Measurements from ENCODE around the gene EPB41L4B. TPM values are rescaled to one million over a fixed set of nuclear protein-coding genes. Genes with fewer than 3 reads are reported as not detected.

EPB41L4B gene
- total RNA-seq, 1 experiment from 2014 or later, result 8.1 TPM

GRCh38 chr9:109176386-109176785 lies 144.5 kb downstream of the EPB41L4B start:
- Histone ChIP-seq H3K4me1 (ENCODE audit: control insufficient read depth in 1 of 2, insufficient read depth in 2 of 2, low read length in 2 of 2) (no peaks in the 10 kb centered on the region), H2AFZ (ENCODE audit: low read depth, low read length, poor library complexity, severe bottlenecking) (no peak overlapping the region), H3K9ac (ENCODE audit: low read length) (no peak overlapping the region), H3K27me3 (ENCODE audit: insufficient read depth, low read length) (no peaks in the 10 kb centered on the region), H3K9me2 (ENCODE audit: insufficient read depth) (no peaks in the 10 kb centered on the region), H3K9me3 (ENCODE audit: control insufficient read depth in 1 of 2, insufficient read depth in 1 of 2, low read depth in 1 of 2, low read length in 2 of 2) (no peaks in the 10 kb centered on the region), H3K36me3 (ENCODE audit: control insufficient read depth in 1 of 2, insufficient read depth in 2 of 2, low read length in 2 of 2) (no peaks in the 10 kb centered on the region), H3K4me3 (replicated peaks in 1 of 2; ENCODE audit: low read depth in 1 of 2, low read length in 2 of 2) (no peak overlapping the region), H3K4me2 (ENCODE audit: low read length) (no peak overlapping the region), H3K27ac (ENCODE audit: low read depth, low read length) (no peak overlapping the region), H4K20me1 (ENCODE audit: insufficient read depth) (no peaks in the 10 kb centered on the region), H3K79me2 (ENCODE audit: insufficient read depth, low read length) (no peaks in the 10 kb centered on the region)
- ATAC-seq, result no peak
- no TSS peak for BruUV-seq (replicated peaks)
- POLR2A ChIA-PET, result no interaction called here
- CTCF ChIA-PET, result no interaction called here
- no peak for DNase-seq (ENCODE audit: low read depth, low spot score)
- RAD21 ChIA-PET (ENCODE audit: low non-redundant PET in 1 of 2, low total read pairs in 2 of 2, uncharacterized antibody in 2 of 2, unreplicated experiment in 2 of 2), result no interaction called here
- TF ChIP-seq CTCF (IDR thresholded peaks at IDR 0.05 in 2 of 3, conservative IDR thresholded peaks at IDR 0.05 in 1 of 3; ENCODE audit: borderline replicate concordance in 1 of 3, insufficient read depth in 1 of 3, low read depth in 2 of 3, low read length in 2 of 3) (no peak), CBX3 (IDR thresholded peaks at IDR 0.05; ENCODE audit: low read depth) (no peak), ZNF274 (IDR thresholded peaks at IDR 0.05; ENCODE audit: low read depth, low read length) (no peak), SRF (IDR thresholded peaks at IDR 0.05; ENCODE audit: low read depth) (no peak), ELF1 (IDR thresholded peaks at IDR 0.05; ENCODE audit: borderline replicate concordance, low read depth) (no peak), POLR2AphosphoS5 (IDR thresholded peaks at IDR 0.05; ENCODE audit: low read depth, low read length) (no peak), JUND (IDR thresholded peaks at IDR 0.05) (no peak), ZBTB33 (IDR thresholded peaks at IDR 0.05; ENCODE audit: extremely low read depth, insufficient replicate concordance, low read length) (no peak), EZH2phosphoT487 (IDR thresholded peaks at IDR 0.05; ENCODE audit: borderline replicate concordance) (no peak), MAX (IDR thresholded peaks at IDR 0.05) (no peak), POLR2A (IDR thresholded peaks at IDR 0.05; ENCODE audit: borderline replicate concordance, extremely low read depth, insufficient read depth, insufficient read length) (no peak), ZFX (IDR thresholded peaks at IDR 0.05) (no peak), TCF7L2 (IDR thresholded peaks at IDR 0.05; ENCODE audit: borderline replicate concordance, extremely low read depth, insufficient read depth, insufficient read length) (no peak), SP1 (IDR thresholded peaks at IDR 0.05; ENCODE audit: low read depth) (no peak), YY1 (IDR thresholded peaks at IDR 0.05; ENCODE audit: extremely low read depth, insufficient replicate concordance, low read depth, low read length) (no peak), RAD21 (IDR thresholded peaks at IDR 0.05; ENCODE audit: low read depth) (no peak), SIN3A (IDR thresholded peaks at IDR 0.05; ENCODE audit: low read depth) (no peak), EZH2 (IDR thresholded peaks at IDR 0.05) (no peak)
- intact Hi-C loops (cut with micrococcal nuclease), result no loop called here
